HG03108 (cell line): Measurements from ENCODE around the gene NUDT17.
"Not testable (repeated sequence)": the region's sequence is repeated elsewhere in the genome, so short reads cannot be mapped to it uniquely, and the experiment has no call there.

Experiments
- ATAC-seq: cut with Tn5 transposase; IDR thresholded peaks from one replicate; pipeline ENCODE4 v1.9.1; 2021; ENCODE audit warnings: moderate library complexity; ENCODE audit not compliant: unreplicated experiment

Gene NUDT17, protein sequence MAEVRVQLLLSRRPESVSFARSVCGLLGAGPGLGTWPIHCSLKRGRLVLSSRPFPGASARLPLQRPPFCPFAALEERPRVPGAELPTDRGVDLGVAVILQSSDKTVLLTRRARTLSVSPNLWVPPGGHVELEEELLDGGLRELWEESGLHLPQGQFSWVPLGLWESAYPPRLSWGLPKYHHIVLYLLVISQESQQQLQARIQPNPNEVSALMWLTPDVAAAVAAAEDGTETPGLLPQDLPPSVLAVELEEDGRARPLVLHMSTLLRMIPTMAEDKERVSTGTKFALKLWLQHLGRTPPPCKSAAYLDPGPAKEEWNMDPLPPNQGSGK

DNA sequence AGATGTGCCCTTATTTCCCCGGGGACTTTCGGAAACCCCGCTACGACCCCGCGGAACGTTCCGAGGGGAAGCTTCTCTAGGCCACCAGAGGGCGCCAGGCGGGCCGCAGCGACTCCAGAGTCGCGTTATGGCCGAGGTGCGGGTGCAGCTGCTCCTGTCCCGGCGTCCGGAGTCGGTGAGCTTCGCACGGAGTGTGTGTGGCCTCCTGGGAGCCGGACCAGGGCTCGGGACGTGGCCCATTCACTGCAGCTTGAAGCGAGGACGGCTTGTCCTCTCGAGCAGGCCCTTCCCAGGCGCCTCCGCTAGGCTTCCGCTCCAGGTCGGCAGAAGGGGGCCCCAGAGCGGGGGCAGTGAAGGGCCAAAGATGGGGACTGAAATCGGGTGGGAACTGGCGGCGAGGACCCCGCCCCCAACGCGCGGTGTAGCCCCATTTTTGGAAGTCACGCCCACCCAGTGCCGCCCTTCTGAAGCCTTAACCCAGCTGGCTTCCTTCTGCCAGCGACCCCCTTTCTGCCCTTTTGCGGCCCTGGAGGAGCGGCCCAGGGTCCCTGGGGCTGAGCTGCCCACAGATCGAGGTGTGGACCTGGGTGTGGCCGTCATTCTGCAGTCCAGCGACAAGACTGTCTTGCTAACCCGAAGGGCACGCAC, at the start of gene NUDT17:
Gene NUDT17 (plus strand): TSS at position 117 of the 648 bp plus-strand sequence. CDS start 11 bp downstream, at position 128.
- peak; percentile 51 for ATAC-seq

DNA sequence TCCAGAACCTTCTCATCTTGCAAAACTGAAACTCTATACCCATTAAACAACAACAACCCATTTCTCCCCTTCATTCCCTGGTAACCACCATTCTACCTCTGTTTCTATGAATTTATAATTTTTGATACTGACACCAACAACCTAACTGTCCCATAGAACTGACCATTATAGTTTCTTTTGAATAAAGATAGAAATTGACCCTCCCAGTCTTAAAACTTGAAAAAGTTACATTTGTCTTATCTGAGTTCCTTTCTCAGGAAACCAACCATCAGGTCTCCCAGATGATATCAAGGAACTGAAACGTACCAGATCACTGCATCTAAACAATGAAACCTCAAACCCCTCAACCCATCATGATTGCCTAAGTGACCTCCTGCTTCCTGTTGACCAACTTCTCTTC, 48.7 kb upstream of the NUDT17 start:
- ATAC-seq, result no peak

DNA sequence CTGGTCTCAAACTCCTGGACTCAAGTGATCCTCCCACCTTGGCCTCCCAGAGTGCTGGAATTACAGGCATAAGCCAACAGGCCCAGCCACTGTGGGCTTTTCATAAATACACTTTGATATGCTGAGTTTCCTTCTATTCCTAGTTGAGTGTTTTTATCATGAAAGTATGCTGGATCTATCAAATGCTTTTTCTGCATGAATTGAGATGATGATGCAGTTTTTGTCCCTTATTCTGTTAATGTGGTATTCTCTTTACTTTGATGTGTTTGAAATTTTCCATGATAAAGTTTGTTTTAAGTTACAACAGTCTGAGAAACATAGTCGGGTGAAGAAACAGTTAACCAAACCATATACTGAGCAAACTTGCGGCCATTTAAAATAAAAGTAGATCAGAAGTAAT, 45.6 kb upstream of the NUDT17 start:
- no peak for ATAC-seq

DNA sequence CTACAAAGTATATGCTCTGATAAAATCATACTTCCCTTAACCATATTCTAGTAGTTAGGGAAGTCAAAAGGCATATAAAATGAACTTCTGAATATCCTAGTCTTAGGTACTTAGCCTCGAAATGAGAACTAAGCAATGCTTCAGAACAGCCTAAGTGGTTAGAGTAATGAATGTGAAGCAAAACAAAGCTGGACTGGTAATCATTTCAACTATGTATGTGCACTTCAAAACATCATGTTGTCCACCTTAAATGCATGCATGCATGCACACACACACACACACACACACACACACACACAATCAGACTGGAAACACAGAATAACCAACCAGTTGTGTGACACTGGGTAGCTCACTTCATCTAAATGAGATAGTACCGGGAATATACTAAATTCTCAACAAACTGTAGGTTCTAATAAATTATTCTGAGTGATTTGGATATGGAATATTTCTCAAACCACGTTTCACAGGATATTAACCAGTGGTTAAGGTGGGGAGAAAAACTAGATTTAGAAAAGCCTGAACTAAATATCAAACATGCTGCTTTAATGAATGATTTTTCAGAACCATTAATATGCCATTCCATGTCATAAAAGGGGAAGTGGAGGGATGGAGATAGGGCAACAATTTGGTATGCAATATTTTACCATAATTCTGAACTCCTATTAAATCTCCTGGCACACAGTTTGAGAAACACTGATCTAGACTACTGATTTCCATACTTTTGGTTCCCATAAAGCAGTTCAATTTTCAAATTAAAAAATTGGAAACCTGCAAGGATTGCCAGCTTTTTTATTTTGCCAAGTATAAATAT, 41.0 kb upstream of the NUDT17 start:
- ATAC-seq, result no peak

DNA sequence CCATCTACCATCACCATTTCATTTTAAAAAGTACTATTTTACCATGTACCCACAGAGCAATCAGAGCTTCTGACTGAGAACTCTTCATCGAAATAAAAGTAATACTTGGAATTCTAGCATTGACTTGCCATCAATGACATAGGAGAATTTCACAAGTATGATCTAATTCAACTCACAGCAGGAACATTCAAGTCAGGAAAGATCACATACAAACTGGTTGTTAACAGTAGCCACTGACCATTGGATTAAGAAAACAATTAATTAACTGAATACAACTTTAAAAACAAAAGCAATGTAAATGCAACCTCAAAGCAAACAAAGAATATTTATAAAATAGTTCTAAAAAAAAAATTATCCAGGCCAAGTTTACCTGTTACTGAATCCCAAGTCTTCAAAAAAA, 40.4 kb upstream of the NUDT17 start:
- no peak for ATAC-seq

DNA sequence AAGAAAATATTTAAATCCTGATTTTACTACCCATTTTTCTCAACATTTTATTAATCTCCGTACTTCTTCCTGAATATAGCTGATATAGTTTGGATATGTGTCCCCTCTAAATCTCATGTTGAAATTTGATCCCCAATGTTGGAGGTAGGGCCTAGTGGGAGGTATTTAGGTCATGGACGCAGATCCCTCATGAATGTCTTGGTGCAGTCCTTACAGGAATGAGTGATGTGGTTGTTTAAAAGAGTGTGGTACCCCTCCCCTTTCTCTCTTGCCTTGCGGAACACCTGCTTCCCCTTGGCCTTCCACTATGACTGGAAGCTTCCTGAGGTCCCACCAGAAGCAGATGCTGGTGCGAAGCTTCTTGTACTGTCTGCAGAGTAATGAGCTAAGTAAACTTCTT, 39.0 kb upstream of the NUDT17 start:
- no peak for ATAC-seq

DNA sequence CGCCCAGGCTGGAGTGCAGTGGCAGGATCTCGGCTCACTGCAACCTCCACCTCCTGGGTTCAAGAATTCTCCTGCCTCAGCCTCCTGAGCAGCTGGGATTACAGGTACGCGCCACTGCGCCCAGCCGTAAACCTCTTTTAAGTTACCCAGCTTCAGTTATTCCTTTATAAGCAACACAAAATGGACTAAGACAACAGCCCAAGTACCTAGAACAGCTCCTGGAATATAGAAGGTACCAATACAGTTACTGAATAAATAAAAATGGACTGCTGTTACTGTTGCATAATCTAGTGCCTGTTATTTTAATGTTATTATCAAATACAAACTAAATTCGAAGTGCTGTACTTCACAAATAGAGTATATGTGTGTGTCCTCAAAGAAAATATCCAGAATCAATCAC, 38.6 kb upstream of the NUDT17 start:
- ATAC-seq, result no peak

DNA sequence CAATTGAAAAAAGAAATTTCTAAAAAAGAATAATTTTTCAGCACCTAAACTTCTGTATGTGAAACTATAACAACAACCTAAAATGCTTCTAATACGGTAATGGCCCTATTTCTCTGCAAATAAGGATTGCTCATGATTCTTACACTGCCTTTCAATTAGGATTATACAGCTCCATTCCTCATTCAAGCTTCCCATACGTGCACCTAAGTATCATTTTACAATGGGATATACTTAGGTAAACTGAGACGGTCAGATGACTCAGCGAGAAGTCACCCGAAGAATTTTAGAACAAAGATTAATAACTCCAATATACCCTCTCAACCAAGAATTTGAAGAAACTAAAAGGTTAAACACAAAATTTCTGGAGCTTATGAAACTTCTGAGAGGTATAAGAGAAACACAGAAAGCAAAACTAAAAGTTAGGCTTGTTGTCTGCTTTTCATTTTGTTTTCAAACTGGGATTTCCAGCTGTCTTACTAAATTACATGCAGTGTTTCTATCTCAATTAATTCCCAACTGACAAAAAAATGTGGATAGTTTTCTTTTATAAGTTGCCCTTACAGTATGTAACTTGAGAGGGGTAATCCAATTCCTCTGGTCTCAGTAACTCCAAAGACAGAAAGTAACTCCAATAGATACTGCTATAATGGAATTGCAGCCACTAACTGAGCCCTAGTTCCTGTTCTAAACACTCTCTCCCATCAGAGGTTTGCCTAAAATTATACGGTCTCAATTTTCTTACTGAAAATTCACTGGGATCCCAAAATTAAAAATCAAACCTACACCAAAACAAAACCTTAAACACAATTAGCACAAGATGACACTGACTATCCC, 32.2 kb upstream of the NUDT17 start:
- not testable (repeated sequence) for ATAC-seq

DNA sequence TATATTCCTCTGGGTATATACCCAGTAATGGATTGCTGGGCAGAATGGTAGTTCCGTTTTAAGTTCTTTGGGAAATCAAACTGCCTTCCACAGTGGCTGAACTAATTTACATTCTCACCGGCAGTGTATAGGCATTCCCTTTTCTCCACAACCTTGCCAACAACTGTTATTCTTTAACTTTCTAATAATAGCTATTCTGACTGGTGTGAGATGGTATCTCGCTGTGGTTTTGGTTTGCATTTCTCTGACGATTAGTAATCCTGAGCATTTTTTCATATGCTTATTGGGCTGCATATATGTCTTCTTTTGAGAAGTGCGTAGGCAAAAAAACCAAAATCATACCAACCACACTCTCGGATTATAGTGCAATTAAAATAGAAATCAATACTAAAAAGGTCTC, 27.3 kb upstream of the NUDT17 start:
- ATAC-seq, result not testable (repeated sequence)

DNA sequence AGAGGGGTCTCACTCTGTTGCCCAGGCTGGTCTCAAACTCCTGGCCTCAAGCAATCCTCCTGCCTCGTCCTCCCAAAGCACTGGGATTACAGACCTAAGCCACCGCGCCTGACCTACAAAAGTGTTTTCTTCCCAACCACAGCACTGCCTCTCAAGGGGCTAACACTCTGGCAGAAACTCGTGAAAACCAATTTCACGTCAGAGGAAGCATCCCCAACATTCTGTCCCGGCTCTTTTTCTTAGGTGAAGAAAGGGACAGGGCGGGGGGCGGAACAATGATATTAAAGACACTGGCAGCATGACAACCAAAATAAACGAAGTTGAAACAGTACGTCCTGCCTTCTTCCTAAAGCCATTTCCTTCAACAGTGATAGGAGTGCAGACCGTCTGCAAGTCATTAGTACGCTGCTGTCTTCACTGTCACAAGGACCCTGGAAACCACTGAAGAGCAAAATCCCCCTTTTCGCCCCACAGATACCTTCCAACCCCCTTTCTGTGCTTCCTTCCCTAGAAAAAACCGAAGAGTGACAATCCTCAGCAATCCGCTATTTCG, 22.6 kb upstream of the NUDT17 start:
- not testable (repeated sequence) for ATAC-seq

DNA sequence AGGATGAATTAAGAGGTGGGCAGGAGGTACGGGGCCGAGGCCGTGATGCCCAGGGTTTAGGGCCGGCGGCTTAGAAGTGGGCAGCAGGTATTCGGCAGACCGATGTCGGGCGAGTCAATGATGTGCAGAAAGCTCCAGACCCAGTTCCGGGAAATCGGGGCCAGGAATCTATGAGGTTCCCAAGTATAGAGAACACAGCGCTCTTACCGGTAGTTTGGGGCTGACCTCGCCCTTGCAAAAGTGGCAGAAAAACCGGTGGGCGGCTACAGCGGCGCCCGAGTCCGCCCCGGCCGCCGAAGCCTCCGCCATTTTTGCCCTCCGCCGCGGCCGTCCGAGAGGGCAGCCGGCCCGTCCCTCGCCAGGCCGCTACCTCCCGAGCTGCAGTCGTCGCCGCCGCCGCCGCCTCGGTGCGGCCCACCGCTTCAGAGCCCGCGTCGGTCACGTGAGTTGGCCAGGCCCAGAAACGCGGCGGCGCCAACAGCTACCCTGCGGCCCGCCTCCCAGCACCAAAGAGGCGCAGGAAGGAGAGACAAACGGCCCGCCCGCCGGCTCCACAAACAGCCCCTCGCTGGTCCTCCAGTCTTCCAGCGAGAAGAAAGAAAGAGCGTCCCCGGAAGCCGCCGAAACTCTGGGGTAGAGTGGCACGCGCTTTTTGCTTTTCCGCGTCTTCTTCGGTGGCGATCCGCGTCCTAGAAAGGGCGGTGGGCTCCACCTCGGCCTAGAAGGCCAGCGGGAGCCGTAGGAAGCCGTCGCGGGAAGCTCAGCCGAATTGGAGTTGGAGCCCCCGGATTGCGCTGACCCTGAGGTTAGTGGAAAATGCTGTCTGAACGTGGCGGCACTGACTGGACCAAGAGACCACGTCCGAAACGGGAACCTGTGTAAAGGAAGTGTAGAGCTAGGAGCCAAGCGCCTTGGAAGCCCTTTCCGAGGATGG, 21.6 kb upstream of the NUDT17 start, which contains the start of the genes POLR3C and RNF115:
Gene POLR3C (plus strand): TSS at position 636 of the 934 bp plus-strand sequence. CDS start 1,577 bp downstream, outside the sequence.
Gene RNF115 (minus strand): TSS at position 531 of the 934 bp plus-strand sequence. CDS start 222 bp downstream, at position 309.
- peak; percentile 78 for ATAC-seq

DNA sequence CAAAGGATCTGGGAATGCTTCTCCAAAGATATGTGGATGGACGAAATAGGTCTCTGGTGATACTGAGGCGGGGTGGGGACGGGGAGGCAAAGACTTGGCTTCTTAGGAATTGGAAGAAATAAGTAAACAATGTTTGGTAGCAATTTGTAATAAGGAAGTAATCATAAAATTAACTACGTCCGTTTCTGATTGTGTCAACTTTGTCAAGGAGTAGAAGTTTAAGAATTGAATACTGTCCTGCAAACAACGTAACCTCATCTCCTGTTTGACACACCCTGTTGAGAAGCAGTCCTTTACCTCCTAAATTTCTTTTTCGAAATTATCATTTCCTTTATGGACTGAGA, 21.0 kb upstream of the NUDT17 start:
- no peak for ATAC-seq

DNA sequence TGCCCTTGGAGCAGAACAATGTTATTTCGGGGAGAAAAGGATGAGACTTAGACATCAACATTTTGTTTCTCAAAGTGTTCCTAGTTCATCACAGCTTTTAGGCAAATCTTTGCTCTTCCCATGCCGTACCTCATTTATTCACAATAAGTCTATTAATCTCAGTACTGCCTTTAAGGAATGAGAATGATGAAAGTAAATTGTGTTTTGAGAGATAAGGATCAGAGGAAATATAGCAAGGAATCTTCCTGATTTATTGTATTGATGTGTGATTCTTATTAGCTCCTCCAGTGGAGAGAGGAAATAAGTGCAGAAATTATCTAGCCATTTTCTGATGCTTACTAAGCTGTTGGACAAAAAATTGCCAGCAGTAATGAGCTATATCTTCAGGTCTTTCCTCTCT, 19.4 kb upstream of the NUDT17 start:
- ATAC-seq, result no peak

DNA sequence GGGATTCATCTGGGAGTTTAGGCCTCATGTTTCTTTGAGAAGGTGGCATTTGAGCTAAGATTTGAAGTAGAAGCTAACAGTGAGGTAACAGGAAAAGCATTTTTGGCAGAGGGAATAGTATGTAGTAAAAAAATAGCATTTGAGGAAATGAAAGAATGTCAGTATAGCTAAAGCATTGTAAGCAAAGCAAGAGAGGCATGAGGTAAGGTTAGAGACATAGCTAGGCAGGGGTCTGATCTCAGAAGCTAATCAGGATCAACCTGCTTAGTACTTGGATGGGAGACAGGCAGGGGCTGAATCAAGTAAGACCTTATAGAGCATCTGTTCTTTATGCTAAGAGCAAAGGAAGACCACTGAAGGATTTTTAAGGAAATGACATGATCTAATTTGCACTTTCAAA, 17.5 kb upstream of the NUDT17 start:
- ATAC-seq, result no peak

DNA sequence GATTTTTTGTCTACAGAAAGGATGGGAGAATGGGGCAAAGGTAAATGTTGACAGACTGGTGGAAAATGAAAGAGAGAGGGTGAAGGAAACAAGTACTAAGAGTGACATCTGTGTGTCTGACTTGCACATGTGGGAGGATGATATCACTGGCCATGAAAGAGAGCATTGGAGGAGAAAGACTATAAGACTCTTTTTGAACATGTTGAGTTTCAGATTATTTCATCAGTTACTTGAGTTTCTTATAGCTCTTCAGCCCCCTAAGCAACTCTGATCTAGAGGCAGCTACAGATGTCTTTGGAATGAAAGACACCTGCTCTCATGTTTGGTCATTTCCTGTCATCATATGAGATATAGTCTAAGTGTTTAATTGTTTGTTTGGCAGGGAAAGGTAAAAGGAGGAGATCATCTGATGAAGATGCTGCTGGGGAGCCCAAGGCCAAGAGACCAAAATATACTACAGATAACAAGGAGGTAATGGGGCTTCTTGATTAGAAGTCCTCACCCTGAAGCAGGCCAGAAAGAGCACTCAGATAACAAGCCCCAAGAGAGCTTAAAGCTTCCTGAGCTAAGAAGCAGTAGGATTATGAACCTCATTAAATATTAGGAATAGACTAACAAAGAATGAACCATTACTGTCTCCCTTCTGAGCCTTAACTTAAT, 16.9 kb upstream of the NUDT17 start:
- ATAC-seq, result no peak

DNA sequence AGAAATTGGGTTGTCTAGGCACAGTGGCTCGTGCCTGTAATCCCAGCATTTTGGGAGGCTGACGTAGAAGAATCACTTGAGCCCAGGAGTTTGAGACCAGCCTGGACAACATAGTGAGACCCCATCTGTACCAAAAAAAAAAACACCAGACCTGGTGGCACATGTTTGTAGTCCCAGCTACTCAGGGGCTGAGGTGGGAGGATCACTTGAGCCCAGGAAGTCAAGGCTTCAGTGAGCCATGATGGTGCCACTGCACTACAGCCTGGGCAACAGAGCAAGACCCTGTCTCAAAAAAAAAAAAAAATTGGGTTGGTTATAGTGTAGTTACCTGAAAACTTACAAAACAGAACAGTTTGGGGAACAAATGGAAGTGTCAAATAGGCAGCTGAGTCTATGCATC, 14.6 kb upstream of the NUDT17 start:
- not testable (repeated sequence) for ATAC-seq

DNA sequence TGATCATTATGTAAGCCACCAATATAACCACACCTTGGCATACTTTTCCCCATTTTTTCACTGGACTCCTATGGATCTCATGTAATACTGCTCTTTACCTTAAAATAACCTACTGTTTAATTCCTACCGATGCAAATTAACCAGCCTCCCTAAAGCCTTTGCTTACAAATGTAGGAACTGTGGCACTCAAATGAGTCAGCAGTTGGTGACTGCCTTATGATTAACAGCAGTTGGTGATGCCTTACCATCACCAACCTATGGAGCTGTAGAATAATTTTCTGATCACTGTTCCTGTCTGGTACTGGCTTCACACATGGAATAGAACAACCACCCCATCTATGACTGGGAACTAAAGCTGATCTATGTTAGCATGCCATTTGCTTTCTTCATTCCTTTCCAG, 7.8 kb upstream of the NUDT17 start:
- no peak for ATAC-seq

DNA sequence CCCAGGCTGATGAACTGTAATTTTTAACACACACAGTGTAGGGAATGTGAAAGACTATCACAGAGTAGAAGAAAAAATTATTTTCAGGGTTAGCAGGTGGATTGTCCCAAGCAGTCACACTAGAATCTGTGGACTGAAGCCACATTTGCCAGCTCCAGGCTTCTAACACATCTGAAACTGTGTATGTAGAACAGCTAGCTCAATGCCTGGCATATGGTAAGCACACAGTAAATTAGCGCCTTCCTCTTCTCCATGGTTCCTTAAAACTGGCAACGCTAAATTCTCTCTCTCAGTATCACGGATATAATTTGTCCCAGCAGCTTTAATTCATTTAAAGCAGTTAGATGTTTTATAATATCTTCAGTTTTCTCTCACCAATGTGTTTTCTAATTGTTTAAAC, 2.4 kb upstream of the NUDT17 start:
- ATAC-seq, result no peak

DNA sequence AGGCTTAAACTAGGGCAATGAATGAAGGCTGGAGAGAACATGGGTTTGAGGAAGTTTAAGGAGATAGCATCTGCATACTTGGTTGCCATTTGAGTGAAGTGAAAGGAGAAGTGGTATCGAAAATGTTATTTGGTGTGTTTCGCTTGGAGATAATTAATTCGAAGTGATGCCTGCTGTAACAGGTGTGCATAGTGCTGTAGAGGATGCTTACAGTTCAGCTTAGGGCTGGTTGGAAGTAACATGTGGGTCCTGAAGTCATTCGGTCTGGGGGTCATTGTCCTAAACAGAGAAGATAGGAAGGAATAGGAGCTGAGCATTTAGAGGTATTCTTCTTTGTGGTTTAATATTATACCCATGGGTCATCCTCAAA, 301 bp upstream of the NUDT17 start:
- ATAC-seq, result peak; percentile 63
